Retina (tissue), 1 donor: ENCODE data around the gene CCDC60.
"Not testable (repeated sequence)": the region's sequence is repeated elsewhere in the genome, so short reads cannot be mapped to it uniquely, and the experiment has no call there.

ENCODE experiments used
- DNase-seq: peaks from one replicate; pipeline ENCODE4 v3.0.0-alpha.2; 2016

The CCDC60 gene

DNA sequence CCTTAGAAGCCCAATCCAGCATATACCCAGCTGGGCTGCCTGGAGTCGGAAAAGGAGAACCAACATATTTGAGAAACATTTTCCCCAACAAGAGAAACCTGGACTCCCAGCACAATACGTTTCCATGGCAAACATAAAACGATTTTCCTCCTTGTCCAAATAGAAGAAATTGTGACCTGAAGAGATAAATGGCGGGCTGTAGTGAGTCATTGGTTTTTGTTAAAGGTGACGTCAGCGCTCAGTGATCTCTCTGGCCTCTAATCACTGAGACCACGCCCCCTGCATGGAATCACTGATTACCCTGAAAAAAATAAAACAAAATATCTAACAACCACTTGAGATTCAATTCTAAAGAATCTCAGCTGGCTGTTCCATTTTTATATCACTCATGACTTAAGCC lies 6.0 kb downstream of the CCDC60 start:
- no peak for DNase-seq

DNA sequence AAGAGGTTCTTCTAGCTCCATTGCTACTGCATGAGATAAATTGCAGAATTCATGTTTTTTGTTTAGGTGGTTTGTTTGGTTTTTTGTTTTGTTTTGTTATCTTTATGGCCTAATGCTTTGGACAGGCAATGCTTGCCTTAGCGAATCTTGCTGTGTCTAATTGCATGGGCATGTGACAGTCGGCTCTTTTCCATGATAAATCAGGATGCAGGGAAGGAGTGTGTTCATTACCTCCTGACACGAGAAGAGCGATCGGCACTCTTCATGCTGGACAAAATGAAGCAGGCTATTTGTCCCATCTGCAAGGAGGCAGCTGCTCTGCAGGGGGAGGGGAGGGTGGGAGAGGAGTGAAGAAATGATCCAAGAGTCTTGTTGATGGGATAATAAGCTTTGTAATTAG lies 6.5 kb downstream of the CCDC60 start:
- no peak for DNase-seq

DNA sequence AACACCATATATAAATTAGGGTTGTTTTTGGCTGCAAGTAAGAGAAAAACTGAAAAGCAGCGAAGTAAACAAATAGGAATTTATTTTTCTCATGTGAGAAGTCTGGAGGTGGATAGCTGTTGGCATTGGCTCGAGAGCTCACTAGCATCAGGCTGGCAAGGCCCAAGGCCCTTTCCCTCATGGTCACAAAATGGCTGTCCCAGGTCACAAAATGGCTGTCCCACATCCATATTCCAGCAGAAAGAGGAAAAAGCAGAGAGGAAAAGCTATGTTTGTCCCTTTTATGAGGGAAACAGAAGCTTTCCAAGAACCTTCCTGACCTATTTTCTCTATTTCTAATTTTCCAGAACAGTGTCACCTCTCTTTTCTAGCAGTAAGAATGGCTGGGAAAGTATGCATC lies 7.5 kb downstream of the CCDC60 start:
- no peak for DNase-seq

DNA sequence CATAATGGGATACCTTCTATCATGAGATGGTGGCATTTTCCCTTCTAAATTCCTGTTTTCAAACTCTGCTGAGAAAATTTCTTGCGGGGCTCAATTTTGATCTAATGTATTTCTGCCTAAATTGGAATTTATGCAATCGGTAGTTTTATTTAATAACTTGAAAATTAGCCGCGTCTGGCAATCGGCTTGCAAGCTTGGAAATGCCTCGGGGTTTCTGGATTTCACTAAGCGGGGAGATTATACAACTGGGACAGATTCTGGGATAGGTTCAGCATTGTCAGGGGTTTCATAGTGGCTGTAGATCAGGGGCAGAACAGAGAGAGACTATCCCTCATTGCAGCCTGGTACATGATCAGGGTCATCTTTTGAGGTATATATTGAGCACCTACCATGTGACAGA lies 8.6 kb downstream of the CCDC60 start:
- DNase-seq = no peak

DNA sequence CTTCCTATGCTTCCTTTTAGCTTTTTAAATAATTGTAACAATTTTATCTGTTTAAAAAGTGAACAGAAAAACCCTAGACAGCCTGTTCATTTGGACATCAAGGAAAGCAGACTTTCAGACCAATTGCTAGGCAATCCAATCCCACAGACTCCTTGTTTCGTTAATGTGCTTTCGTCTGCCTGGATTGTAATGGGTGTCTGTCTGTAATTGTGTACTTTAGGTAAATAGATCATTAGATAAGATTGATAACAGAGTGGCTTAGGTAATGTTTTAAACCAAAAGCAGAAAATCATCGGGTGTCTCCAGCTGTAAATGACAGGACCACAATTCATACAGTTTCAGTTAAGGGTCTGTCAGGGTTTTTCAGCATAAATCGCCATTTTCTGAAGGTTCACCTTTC lies 19.6 kb downstream of the CCDC60 start:
- DNase-seq = no peak

DNA sequence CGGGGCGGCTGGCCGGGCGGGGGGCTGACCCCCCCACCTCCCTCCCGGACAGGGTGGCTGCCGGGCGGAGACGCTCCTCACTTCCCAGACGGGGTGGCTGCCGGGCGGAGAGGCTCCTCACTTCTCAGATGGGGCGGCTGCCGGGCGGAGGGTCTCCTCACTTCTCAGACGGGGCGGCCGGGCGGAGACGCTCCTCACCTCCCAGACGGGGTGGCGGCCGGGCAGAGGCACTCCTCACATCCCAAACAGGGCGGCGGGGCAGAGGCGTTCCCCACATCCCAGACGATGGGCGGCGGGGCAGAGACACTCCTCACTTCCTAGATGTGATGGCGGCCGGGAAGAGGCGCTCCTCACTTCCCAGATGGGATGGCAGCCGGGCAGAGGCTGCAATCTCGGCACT lies 25.8 kb downstream of the CCDC60 start:
- DNase-seq = not testable (repeated sequence)

DNA sequence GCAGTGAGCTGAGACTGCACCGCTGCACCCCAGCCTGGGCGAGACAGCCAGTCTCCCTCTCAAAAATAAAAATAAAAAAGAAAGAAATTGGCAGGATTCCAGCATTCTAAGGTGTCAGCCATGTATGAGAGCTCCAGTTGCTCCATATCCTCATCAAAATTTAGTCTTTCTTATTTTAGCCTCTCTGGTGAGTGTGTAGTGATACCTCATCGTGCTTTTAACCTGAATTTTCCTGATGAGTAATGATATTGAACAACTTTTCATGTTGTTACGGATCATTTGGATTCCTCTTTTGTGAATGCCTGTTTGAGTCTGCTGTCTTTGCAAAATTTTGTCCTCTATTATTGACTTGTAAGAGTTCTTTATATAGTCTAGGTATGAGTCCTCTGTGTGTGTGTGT lies 28.5 kb downstream of the CCDC60 start:
- no peak for DNase-seq

DNA sequence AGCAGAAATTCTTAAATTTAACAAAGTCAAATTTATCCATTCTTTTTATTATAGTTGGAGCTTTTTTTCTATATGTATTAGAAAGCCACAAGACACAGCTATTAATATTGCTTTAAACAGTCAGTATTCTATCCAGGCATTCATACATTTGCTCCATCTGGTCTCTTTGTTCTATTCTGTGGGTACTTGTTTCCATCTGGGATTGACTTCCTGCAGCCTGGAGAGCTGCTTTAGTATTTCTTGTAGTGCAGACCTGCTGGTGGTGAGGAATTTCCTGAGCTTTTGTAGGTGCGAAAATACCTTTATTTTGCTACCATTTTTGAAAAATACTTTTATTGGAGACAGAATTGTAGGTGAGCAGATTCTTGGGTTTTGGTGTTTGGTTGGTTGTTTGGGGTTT lies 29.0 kb downstream of the CCDC60 start:
- DNase-seq = no peak

DNA sequence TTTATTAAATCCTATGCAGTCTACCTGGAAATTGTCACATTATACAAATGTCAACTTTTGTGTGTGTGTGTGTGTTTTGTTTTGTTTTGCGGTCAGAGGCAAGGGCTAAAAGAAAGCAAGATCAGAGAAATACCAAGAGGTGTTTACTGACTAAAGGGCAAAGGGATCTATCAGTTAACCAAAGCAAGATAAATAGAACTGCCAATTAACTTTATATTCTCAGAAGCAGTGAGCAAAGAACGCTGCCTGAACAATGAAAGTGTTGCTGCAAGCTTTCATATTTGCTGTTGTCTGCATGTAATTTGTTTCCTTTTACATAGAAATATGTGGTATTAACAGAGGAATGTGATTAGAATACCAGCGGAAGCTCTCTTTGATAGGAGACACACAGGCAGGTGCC lies 30.9 kb downstream of the CCDC60 start:
- no peak for DNase-seq

DNA sequence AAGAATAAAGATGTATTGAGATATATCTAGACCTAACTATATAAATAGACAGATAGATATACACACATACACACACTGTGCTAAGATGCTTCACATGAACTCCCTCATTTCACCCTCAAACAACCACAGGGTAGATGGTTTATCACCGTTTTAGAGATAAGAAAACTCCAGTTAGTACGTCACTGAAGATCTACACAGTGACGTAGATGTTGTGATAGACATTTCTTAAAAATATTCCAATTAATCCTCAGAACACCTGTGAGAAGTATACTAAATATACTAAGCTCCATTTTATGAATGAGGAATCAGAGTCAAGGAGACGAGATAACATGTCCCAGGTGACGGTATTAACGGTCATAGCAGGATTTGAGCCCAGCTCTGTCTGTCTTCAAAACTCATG lies 31.5 kb downstream of the CCDC60 start:
- no peak for DNase-seq

DNA sequence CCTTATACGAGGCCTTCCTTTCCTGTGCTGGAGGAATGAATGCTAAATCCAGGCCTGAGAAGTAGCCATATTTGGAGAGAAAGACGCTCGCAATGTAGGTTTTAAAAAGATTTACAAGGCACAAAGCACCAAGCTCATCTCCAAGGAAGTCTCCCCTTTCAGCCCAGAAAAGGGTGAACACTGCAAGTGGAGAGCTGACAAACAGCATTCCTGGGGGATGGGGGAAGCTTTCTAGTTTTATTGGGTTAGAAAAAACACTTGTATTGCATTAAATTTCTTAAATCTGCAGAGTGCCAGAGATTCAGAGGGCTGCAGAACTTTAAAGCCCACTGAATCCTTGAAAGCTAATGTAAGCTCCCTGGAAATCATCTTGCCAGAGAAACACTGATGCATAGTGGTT lies 34.6 kb downstream of the CCDC60 start:
- no peak for DNase-seq

DNA sequence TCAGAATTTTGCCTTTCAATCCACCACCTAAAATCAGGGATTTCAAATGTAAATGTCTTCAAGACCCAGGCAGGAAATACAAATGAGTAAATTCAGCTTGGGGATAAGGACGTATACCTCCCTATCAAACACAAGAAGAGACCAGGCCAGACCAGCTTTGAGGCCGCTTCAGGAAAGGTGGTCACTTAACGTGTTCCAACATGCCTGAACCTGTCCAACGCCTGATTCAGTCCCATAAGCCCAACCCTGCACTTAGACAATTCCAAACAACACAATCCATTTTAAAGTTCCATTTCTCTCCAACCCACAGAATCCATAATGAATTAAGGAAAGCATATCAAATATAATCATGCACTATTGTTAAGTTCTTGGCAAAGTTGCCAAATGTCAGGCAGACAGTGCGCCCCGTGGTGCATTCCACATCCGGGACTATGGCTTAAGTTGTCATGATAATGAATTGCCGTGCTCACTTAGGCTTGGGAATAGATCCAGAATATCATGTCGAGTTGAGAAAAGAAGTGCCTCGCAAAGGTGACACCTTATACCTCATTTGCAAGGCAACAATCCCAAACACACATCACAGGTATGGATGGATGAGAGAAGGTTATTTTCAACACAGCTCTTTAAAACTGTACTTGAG lies 35.5 kb downstream of the CCDC60 start:
- no peak for DNase-seq

DNA sequence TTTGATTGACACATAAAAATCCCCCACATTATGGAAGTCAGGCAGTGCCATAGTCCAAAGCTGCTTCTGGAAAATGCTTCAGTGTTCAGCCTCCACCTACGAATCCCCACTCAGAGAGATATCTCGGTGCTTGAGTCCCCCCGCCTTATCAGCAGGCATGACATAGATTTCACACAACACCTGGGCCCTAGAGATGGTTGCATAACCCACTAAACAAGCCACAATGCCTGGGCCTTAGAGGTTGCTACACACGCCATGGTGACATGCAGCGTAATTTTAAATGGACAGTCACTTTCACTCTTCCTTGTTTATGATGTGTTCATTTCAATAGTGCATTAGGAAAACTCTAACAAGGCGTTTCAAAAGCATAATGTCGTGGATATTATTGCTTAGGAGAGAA lies 38.0 kb downstream of the CCDC60 start:
- DNase-seq = no peak

DNA sequence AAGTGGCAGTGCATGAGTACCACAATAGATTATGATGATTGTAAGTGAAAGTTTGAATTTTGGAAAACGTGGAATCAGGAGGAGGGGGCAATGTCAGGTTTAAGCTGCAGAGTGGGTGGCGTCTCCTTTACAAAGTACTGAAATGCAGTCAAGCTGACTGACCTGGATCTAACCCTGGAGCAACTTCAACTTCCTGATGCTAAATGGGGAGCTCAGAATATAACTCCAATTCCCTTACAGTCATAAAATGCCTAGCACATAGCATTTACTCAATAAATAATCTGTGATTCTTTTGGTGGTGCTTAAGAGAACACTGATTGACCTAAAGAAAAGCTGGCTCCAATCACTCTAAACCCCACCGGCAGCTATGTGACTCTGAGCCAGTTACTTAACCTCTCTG lies 38.5 kb downstream of the CCDC60 start:
- no peak for DNase-seq

DNA sequence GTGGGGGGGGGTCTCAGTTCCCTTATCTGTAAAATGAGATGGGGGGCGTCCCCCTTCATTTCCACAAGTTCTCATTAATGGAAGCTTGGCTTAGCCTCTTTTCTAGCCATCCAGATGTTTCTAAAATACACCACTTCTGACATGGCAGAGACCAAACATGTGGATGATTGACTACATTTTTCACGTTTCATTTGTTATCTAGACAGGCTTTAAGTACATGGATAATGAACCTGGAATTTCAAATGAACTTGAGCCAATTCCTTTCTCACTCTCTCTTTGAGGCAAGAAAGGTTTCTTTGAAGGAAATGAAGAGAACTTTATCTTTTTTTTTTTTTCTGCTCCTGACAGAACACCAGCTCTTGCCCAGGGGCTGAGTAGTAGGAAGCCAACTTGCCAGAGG lies 39.1 kb downstream of the CCDC60 start:
- DNase-seq = no peak

DNA sequence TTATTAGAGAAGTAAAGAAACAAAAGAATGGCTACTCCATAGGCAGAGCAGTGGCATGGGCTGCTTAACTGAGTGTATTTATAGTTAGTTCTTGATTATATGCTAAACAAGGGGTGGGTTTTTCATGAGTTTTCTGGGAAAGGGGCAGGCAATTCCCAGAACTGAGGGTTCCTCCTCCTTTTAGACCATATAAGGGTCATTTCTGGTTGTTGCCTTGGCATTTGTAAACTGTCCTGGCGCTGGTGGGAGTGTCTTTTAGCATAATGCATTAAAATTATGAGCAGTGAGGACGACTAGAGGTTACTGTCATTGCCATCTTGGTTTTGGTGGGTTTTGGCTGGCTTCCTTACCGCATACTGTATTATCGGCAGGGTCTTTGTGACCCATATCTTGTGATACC lies 40.1 kb downstream of the CCDC60 start:
- DNase-seq = no peak

DNA sequence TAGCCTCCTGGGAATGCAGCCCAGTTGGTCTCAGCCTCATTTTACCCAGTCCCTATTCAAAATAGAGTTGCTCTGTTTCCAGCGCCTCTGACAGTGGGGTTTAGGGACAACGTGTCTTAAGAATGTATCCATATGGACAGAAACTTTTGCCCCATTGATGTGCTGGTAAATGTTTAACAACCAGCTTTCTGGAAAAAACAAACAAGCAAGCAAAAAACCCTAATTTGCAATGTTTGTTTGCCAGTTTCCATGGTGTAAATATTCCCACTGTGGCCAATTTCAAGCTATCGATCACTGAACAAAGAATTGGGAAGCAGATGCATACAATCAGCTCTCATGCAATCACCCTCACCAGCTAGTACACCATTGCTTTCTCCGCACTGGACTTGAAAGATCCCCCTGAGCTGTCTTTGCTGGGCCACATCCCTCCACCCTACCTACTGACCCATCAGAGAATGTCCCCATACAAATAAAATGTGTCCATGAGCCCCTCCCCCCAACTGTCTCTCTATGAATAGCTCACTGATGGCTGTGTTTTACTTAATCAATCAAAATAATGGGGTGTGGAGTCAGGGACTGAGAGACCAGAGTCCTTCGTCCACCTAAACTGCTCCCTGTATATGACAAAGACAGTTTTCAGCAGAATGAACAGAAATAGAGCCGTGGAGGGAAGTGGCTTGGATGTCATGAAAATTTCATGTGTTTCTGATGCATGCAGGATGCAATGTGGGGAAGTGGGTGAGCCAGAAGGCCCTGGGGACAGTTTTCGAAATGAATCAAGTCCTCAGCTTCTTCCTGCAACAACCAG lies 40.8 kb downstream of the CCDC60 start:
- DNase-seq = no peak

DNA sequence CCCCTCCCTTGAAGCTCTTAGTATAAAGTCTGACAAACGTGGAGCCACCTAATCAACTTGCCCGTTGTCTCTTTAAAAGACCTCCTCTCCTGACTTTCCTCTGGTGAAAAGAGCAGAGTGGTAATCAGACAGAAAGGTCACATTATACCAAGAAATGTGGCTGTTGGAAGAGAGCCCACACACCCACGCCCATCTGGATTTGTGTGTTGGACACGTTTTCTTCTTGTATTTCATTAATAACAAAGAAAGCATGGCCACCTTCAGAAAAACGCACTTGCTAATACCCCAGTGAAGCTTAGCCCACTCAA lies 41.3 kb downstream of the CCDC60 start:
- peak; percentile 61 for DNase-seq

DNA sequence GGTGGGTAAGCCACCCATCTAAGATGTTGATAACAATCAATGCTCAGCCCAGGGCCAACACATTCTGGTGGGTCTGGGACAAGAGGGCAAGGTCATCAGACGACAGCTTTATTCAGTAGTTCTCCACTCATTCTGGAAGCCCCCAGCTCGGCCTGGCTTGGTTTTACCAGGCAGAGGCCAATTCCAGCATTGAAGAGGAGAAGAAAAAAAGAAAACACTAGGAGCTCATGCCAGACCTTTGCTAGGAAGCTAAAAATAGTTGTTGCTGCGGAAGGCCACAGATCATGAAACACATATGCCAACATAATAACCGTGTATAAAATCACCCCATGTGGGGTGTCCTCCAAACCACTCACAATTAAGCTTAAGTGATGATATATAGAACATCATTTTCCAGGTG lies 44.4 kb downstream of the CCDC60 start:
- DNase-seq = no peak

DNA sequence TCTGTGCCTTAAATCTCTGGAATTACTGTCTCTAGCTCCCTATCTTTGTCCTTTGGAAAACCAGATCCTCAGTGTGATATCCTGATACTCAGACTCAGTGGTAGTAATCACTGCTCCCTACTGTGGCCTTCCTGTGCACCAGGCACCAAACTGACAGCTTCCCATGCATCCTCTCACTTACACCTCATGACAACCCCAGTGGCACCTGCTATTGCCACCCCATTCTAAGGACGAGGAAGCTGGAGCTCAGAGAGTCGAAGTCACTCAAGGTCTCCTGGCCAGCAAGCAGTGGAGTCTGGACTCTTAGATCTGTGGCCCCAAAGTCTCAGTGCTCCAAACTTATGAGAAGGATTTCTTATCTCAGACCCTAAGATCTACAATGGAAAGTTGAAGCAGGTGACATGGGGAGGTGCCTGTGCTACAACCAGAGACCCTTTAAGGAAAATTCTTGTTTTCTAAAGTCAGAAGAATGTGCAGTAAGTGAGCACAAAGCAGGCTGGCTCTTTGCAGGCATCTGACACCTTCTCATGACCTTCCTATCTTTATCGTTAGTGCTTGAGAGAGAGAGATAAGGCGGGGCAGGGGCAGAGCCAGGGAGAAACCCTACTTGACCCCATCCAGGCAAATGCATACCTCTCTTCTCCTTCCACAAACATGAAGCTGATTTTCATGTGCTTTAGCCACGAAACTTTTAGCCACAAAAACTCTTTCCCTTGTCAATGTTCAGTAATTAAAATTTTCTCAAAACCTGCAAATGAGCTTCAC lies 47.1 kb downstream of the CCDC60 start:
- DNase-seq = no peak

DNA sequence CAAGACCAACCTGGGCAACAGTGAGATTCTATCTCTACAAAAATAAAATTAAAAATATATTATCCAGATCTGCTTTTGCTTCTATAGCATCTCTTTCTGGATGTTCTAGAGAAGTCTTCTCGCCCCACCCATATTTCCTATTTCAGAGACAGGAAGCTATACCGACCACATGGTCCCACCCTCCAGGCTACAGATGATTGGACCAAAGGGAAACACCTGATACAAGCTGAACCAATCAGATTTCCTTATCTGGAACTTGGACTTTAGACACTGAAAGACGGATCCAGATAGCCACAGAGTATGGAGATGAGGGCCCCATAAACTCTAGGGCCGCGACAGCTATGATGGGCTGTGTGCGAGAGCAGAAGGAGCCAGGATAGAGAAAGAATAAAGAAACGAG lies 48.7 kb downstream of the CCDC60 start:
- DNase-seq = no peak

DNA sequence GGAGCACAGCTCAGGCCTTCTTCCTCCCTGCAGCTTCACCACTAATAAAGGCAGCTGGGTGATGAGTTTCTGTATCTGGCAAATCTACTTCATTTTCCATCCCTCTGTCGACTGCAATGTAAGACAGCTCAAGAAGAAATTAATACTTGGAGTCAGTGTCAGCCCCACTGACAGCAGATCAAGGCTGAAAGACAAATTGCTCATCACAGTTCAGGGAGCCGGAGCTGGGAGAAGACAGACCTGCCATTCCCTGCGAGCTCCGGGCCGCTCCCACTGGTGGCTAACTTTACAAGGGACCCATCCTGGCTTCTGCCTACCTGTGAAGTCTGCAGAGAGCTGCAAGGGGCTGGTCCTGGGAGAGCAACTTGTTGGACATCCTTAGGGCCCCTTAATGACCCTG lies 49.8 kb downstream of the CCDC60 start:
- peak; percentile 73 for DNase-seq

DNA sequence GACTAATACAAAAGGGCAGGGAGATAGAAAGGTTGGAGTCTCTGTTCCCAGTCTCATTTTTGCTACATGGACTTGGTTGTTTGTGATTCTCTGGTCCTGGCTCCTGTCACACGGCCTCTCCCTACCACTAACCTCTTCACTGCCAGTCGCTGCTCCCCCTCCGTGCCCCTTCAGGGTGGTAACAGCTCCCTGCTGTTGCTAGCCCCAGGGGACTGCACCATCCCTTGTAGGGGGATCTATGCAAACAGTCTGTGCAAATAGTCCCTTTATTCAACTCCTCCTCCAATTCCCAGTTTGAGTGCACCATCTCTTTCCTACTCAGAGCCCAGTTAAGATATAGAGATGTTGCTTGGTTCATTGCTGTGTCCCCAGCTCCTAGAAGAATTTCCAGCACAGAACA lies 51.1 kb downstream of the CCDC60 start:
- no peak for DNase-seq

DNA sequence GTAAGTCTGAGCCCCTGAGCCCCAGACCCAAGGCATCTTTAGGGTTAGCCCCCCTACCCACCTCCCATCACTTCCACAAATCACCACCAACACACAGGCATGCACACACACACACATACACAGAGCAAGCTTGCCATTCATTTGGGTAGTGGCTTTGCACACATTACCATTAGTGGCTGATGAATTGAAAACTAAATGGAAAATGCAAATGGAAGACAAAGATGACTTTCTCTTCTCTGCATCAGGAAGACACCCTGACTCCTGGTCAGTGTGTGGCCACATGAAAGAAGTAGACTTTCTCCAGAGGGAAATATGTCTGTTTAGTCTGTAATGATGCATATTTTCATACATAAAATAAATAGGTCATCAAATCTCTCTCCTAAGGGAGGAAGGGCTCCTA lies 55.2 kb downstream of the CCDC60 start:
- no peak for DNase-seq
